Head of caudate nucleus (tissue), 42 donors: ENCODE data around the gene NAV3.

ENCODE experiments used
- DNase-seq, 42 donors: peaks; one replicate each; pipeline versions ENCODE4 v3.0.0 to v3.0.0-alpha.2; 2020 to 2021; ENCODE audit warnings: mixed read lengths in 7 of 42
- intact Hi-C: fragments of 100-400 bp; cut with DNase I; formaldehyde crosslinking; loops from one replicate; pipeline ENCODE4 v1.15.0; 2022

Gene NAV3

DNA sequence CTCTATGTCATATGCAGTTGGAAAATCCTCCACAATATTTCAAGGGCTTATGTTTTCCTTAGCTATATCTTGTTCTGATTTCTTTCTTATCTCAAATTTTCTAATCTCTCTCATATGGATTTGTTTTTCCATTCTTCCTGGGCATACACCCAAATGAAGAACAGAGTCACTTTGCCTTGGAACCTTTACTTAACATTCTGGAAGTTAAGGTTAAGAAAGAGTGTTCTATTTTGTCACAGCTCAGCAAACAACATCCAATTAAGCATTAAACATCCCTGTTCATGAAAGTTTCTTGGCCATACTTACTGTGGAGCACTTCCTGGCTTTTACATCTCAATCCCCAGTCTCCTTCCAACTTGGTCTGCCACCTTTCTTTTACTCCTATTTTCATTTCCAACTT lies 5.3 kb downstream of the NAV3 start:
- DNase-seq: no peak
- intact Hi-C loops: no loop called here

DNA sequence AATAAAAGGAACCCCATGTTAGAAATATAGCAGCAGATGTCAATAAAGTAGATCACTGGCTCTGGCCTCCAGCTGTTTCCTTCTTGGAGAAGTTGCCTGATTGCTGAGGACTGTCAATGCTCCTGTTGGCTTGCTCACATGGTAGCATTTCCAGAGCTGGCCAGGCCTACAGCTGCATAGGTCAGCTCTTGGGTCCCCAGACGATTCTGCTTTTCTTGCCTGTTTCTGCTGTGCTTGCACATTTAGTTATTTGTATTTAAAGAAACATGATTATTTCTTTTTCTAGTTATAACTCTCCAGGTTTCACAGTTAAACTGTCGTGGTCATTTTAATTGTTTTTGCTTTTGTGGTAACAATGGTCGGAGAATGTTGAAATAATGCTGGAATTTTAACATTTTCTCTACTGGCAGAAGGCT lies 7.2 kb downstream of the NAV3 start:
- peak in 17 of 42 donors; percentile 4 to 62 (median 26) for DNase-seq
- intact Hi-C loops: no loop called here

DNA sequence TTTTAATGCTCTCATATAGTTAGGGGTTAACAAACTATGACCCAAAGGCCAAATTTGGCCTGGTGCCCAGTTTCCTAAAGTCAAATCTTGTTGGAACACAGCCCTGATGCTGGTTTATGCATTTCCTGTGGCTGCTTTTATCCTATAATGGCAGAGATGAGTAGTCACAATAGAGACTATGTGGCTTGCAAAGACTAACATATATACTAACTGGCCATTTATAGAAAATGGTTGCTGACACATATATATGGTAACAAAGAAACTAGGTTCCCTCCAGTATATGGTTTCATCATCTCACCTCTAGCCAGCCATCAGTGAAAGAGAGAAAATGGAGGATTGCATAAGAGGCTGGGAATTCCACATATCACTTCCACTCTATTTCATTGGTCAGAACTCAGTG lies 10.8 kb downstream of the NAV3 start:
- no peak for DNase-seq
- intact Hi-C loops: no loop called here

DNA sequence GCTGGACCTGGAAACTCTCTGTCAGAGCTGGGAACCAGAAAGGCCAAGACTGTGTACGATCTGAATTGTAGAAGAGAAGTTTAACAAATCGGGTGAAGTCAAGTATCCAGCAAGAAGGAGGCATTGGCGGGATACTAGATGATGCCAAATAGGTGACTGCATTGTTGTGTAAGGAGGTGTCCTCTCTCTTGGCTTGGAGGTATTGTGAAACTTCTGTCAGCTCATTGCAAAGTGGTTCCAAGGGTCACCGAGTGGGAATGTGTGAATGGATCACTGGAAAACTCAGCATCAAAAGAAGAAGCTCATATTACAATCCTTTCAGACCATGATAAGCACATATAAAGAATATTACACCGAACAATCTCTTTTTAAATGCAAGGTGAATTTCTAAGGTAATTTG lies 11.7 kb downstream of the NAV3 start:
- intact Hi-C loops: no loop called here
- no peak for DNase-seq

DNA sequence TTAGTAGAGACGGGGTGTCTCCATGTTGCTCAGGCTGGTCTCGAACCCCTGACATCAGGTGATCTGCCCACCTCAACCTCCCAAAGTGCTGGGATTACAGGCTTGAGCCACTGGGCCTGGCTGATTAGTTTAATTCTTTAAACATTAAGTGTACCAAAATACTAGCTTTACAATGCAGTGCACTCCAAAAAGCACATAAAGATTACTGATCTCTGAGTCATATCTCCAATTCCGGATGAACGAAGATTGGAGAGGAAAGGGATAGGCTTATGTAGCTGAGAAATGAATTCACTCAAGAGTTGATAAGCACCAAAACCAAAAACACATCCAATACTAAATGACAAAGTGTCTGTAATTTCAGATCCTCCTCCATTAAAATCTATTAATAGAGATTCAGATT lies 15.1 kb downstream of the NAV3 start:
- intact Hi-C loops: no loop called here
- no peak for DNase-seq

DNA sequence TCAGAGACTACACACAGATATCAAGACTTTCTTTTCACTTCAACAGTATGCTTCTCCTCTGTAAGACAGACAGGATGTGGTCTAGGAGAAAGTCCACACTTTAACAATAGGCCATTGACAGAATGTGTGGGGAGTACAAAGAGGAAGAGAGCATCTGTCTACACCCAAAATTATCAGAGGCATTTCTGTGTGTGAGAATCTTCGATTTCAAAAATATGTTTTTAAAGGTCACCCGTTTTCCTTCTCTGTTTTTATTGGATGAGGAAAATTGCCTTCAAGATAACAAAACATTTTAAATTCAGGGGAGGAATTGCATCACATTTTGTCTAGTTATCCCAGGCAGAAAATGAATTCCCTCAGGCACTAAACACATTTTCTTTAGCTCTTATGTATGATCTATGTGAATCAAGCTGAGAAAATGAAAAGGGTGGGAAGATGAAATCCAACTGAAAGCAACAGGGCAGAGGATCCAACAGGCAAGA lies 16.4 kb downstream of the NAV3 start:
- intact Hi-C loops: no loop called here
- DNase-seq: no peak

DNA sequence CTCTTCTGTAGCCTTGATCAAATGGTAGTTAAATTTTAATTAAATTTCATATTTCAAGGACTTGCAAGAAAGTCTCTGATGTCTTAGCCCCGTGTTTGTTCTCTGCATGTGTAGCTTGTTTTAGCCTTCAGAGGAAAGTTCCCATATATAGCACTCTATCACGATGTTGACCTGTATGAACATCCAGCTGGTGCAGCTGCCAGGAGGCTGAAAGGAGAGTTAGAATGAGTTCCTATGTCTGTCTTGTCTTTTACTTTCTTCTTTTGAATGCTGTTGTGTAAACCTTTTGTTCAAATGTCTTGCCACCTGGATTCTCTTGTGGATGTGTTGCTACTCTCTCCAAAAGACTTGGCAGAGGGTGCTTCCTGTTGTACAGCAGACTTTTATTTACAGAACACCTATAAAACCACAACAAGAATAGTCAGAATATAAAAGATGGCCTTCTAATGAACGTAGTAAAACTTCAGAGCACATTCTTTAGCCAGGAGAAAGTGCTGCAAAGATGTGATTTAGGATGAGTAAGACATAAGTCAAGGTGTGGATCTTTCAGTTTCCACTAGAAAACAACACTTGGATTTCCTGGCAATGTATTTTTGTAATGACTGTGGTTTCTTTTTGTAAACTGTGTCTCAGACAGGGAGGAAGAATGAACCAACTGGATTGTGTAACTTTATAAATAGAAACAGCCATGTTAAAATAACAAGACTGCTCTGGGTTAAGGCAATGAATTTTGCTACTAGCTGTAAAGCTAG lies 17.2 kb downstream of the NAV3 start:
- DNase-seq: no peak
- intact Hi-C loops: no loop called here

DNA sequence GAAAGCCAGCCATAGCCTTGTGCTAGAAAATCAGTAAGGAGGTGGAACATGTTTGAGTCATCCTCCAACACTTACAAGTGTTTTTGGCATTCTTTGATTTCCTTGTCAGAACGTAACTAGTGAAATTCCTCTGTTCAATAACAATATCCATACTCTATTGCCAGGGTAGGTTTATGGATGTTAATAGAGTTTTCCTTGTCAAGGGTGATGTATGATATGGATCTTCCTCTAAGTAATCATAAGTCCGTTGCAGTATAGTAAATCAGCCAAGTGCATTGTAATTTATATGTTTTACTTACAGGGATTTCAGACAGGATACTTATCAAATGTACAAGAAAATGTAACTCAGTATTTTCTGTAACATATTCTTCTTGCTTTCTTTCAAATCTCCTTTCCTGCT lies 19.4 kb downstream of the NAV3 start:
- no peak for DNase-seq
- intact Hi-C loops: no loop called here

DNA sequence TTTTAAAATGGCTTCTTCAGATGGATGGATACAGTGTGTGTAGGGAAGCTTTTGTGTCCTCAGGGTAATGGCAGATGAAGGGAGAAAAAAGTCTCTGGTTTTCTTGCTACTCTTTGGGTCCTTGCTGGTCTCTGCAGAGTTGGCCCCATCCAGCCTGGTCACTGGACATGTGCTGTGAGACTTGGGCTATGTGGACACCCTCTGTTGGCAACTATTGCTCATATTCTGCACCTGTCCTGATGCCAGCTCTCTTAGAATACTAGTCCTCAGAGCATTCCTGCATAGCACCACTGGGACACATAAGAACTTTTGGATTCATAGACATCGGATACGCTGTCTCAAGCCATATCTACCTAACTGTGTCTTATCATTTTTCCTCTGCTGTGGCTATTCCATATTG lies 20.0 kb downstream of the NAV3 start:
- no peak for DNase-seq
- intact Hi-C loops: no loop called here

DNA sequence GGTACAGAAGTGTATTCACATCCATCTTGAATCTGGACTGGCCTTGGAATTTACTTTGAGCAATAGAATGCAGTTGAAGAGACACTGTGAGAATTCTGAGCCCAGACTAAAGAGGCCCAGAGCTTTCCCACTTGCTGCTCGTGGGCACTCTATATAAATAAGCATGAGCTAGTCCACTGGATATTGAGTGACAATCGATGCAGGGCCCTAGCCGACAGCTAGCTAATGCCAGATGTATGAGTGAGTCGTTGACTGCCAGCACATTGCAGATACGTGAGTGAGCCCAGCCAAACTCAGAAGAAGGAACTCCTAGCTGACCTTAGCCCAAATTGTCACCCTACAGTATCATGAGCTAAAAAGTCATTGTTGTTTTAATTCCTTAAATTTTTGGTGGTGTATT lies 24.9 kb downstream of the NAV3 start:
- intact Hi-C loops: no loop called here
- DNase-seq: peak in 1 of 42 donors; percentile 7

DNA sequence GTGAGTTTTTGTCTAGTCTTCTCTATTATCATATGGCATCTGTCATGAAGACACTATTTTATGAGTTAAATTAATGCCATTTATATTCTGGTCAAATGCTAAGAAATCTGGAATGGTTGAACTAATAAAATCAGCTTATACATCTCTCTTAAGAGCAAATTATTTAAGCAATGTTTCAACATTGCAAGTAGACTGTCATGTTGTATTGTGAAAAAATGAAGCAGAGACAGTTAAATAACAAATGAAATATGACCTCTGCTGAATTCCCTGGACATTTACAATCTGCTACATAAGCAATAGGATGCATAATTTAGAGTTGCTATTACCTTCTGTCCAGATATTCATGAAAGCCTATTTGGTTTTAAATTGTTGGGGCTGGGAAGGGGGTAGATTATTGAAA lies 30.6 kb downstream of the NAV3 start:
- no peak for DNase-seq
- intact Hi-C loops: no loop called here

DNA sequence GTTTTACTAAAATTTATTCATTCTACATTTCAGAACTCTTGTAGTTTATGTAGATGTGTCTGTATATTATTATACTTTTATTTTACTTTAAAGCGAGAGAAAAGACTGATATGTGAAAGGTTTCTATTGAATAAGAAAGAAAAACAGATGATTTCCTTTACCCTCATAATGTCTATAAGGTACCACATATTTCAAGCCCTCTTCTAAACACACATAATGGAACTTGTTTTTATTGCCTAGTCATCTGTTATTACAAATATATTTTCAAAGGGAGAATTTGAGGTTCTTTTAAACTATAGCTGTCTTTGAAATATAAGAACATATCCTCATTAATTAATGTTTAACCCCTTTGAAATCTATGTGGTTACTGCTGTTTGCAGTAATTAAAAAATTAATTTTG lies 34.5 kb downstream of the NAV3 start:
- no peak for DNase-seq
- intact Hi-C loops: no loop called here

DNA sequence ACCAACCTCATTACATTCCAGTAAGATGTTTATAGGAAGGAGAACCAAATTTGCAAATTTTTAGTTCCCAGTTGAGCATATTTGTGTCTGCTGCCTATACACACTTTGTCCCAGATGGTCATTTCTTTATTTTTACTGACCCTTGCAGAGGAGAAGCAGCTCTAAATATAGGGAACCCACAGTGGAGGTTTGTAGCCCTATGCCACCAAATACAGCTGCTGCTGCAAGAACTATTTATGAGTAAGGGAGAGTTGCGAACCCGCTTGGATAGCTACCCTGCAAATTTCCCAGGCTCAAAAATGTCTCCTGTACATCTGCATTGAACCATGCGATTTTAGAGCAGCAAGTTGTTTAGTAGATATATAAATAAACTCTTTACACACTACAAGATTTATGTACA lies 48.2 kb downstream of the NAV3 start:
- no peak for DNase-seq
- intact Hi-C loops: no loop called here

DNA sequence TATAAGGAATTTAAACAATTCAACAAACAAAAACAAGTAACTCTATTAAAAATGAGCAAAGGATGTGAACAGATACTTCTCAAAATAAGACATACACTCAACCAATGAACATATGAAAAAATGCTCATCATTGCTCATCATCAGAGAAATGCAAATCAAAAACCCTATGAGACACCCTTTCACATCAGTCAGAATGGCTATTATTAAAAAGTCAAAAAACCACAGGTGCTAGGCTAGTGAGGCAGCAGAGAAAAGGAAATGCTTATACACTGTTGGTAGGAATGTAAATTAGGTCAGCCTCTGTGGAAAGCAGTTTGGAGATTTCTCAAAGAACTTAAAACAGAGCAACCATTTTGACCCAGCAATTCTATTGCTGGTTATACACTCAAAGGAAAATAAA lies 52.0 kb downstream of the NAV3 start:
- no peak for DNase-seq
- intact Hi-C loops: no loop called here

DNA sequence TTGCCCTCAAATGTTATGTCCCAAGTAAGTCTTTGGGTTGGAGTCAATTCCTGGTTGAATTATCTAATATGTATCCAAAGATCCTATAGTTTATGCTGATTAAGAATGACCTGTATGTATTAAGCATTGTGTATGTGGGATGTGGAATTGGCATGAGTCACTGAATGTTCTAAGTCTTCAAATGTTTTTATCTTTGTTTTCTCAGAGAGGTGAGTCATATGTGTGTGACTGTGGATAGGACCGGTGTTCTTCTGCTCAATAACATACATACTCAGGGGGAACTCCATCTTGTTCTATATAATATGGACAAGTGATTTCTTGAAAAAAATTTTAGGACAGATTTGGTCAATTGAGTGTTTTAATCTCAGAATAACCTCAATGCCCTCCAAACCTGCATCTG lies 57.9 kb downstream of the NAV3 start:
- intact Hi-C loops: no loop called here
- DNase-seq: no peak

DNA sequence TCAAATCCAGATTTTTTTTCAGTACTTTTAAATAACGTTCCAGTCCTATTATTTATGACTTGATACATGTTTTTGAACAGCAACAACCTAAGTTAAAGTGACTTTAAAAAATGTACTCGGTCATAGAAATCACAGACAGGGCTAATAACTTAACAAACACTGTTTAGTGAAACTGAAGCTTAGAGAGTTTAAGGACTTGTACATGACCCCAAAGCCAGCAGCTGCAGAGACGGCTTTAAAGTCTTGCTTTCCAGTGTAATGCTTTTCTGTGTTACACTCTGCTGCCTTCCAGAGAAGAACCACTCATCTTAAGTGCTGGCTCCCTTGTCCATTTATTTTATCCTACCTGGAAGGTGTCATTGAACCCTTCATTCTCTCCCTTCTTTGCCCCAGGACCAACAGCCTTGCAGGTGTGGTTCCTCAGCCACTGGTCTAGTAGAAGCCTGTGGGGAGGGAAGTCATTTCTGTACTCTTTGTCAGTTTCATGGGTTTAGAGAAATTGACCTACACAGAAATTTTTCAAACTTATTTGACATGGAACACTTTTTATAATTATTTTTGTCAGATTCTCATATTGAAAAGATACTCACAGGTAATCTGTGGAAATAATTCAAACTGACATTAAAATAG lies 60.9 kb downstream of the NAV3 start:
- DNase-seq: no peak

DNA sequence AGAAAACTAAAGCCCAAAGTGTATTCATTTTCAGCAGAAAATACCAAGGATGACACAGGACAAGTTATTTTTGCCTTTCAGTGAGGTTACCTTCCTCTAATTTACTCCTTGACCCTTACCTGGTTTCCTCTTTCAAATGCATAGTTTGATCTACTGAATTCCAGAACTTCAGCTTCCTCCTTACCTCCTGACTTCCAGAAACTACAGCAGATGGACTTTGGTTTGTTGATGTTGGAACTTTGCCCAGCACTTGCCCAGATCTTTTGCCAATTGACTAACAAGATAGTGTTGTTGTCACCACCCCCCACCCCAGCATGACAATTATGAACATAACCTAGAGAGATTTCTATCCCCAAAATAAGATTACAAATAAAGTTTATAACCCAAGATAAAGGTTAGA lies 63.2 kb downstream of the NAV3 start:
- intact Hi-C loops: no loop called here
- DNase-seq: no peak

More for the DNA sequence above, 60.9 kb downstream of the NAV3 start:
- intact Hi-C loops: no loop called here

DNA sequence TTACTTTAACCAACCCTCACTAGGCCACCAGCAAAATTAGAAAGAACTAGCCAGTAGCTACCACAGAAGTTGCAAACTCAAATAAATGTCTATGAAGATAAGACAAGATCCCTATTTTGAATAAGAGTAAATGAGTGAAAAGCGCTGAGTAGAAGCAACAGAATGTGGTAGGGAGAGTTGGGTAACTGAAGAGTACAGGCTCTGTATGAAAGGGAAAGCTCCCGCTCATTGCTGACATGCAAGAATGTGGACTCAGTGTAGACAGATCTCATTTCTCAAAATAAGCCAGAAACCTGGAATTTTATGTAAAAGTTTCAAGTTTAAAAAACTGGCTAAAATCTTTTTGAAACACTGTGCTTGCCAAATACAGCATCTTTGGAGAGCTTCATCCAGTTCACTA lies 63.9 kb downstream of the NAV3 start:
- intact Hi-C loops: no loop called here
- no peak for DNase-seq

DNA sequence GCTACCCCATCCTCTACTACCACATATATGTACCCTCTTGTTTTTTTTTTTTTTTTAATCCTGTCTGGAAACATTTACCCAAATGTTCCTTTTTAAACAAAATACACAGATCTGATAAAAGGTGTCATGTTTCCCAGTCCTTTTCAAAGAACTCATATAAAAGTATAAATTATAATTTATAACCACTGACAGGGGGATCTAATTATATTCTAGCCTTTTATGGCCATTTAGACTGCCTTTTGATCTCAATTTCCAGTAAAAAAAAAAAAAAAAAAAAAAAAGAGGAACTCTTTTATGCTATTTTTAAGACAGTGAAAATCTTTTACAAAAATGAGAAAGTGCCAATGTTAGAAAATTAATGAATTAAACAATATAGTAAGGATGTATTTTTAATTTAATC lies 65.0 kb downstream of the NAV3 start:
- no peak for DNase-seq
- intact Hi-C loops: no loop called here

DNA sequence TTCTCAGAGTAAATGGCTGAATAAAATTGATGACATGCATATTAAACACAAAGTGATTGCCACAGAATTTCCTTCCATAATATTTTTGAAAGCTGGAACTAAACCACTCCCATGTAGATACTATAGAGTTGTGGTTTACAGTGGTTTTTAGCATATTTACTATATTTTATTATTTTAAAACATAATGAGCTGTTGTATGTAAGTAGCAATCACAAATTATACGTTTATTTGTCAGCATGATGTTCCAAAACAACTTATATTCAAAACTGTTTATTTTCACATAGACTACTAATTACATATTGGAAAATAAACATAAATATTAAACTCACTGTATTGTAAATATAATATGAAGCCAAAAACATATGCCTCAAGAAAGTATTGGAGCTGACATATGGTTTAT lies 77.2 kb downstream of the NAV3 start:
- intact Hi-C loops: no loop called here
- DNase-seq: no peak

DNA sequence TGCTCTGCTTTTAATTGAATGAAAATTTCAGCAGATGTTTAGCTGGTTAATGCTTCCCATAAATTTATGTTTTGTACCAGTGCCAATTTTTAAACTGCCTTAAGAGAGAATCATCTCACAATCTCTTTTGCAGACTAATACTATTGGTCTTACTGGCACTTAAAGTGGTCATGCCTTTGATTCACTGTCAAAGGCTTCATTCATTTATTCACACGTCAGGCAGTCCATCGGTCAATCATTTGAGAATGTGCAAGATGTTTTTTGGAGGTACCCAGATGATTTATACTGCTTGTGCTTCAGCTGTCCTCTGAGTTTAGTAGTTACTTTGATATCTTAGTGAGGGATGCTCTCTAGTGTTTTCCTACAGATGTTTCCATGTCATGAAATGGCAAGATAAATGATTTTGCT lies 83.4 kb downstream of the NAV3 start:
- intact Hi-C loops: no loop called here
- DNase-seq: no peak
